T follicular helper cell (primary cell): ENCODE data around the gene B3GAT1.

Experiments used
- DNase-seq: peaks from one replicate; pipeline ENCODE4 v3.0.0-alpha.2; 2020; ENCODE audit warnings: low read depth

B3GAT1 gene

GRCh38 chr11:134371436-134372185, 40.4 kb downstream of the B3GAT1 start:
- DNase-seq = no peak

GRCh38 chr11:134370526-134371435, 41.3 kb downstream of the B3GAT1 start:
- no peak for DNase-seq

GRCh38 chr11:134369656-134370525, 42.2 kb downstream of the B3GAT1 start:
- DNase-seq = no peak

- no peak for DNase-seq
These were observed 44.3 kb downstream of the B3GAT1 start for GRCh38 chr11:134367781-134368180.

- DNase-seq = no peak
These were observed 45.8 kb downstream of the B3GAT1 start for GRCh38 chr11:134366254-134366653.

- DNase-seq = no peak
These were observed 46.8 kb downstream of the B3GAT1 start for GRCh38 chr11:134365011-134365925.

- no peak for DNase-seq
These were observed 47.8 kb downstream of the B3GAT1 start for GRCh38 chr11:134364261-134364660.

GRCh38 chr11:134363592-134363991, 48.5 kb downstream of the B3GAT1 start:
- DNase-seq = no peak

GRCh38 chr11:134363161-134363560, 48.9 kb downstream of the B3GAT1 start:
- DNase-seq = no peak

GRCh38 chr11:134362192-134362901, 49.7 kb downstream of the B3GAT1 start:
- no peak for DNase-seq

- DNase-seq = no peak
These were observed 50.4 kb downstream of the B3GAT1 start for GRCh38 chr11:134361661-134362060.

GRCh38 chr11:134360050-134360835, 51.8 kb downstream of the B3GAT1 start:
- DNase-seq = peak; percentile 50

- DNase-seq = no peak
These were observed 52.4 kb downstream of the B3GAT1 start for GRCh38 chr11:134359646-134360045.

- DNase-seq = no peak
These were observed 53.1 kb downstream of the B3GAT1 start for GRCh38 chr11:134358856-134359490.

- DNase-seq = no peak
These were observed 53.7 kb downstream of the B3GAT1 start for GRCh38 chr11:134358165-134358855.

GRCh38 chr11:134357545-134357839, 54.5 kb downstream of the B3GAT1 start:
- DNase-seq = no peak

- no peak for DNase-seq
These were observed 55.1 kb downstream of the B3GAT1 start for GRCh38 chr11:134356656-134357544.

- DNase-seq = no peak
These were observed 56.4 kb downstream of the B3GAT1 start for GRCh38 chr11:134355656-134356055.
